ENCODE results near the gene RPL32.
"Not testable (repeated sequence)": the region's sequence is repeated elsewhere in the genome, so short reads cannot be mapped to it uniquely, and the experiment has no call there.

Gene RPL32

DNA sequence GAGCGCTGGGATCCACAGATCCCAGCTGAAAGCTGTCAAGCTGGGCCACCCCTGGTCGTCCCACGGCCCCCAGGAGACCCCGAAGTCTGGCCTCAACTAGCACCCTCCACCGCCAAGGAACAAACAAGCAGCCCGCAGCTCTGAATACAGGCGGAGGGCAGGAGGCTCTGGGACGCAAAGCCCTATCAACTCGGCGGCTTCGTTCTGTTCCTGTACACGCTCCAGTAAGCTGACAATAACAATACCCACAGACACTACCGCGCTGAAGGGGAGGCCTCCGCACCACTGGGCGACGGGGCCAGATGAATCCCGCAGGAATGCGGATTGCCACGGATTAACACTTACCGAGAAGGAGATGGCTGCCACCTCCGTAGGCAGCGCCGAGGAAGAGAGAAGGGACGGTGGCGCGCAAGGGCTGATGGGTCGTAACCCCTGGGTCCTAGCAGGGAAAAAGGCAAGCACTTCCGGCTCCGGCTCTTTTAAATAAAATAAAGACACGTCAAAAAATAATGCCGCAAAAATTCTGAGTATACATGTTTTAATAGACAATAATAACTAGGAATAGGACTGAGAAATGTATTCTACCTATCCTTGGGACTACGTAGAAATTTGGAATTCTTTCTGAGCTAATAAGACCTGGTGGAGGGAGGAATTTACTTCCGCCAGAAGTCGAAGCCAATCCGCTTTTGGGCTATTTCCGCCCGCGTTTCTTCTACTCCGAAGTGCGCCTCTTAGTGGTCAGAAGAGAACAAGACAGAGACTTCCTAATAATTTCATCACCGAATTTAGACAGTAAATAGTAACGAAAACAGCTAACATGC is at the start of gene RPL32:
Gene RPL32 (minus strand): TSS at position 417 of the 821 bp plus-strand sequence. CDS start 1,328 bp downstream, outside the sequence.
- DNase-seq, result peak; percentile 81

DNA sequence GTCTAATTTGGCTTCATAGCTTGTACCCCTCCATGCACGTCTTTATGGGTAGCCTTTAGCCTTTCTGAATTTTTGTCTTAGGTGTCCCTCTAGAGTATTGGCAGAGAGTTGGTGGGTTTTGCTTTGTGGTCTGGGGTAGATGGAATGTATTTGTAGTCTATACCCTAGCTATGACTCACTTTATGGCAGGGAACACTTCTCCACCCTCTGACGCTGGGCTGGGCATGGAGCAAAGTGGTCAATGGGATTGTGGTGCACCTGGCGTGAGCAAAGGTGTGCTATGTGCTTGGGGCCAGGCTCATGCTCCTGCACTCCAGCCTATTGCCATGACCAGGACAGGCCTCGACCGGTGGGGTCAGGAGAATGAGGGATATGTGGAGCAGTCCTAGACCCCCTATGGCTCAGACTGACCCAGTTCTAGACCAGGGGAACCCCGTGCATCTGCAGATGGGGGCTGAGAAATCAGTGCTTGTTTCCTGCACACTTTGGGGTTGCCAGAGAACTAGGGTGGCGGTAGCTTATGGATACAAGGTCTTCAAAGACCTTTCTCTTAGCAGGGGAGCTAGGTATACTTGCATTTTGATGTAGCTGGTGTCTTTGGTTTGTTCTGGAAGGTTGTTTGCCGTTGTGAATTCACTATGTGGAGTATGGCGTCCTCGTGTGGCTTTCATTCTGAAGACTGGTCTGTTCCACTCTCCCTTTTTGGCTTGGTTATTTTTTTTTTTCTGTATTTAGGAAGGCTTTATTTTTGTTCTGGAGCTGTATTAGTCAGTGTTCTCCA is 49.4 kb upstream of the RPL32 start:
- no peak for DNase-seq

DNA sequence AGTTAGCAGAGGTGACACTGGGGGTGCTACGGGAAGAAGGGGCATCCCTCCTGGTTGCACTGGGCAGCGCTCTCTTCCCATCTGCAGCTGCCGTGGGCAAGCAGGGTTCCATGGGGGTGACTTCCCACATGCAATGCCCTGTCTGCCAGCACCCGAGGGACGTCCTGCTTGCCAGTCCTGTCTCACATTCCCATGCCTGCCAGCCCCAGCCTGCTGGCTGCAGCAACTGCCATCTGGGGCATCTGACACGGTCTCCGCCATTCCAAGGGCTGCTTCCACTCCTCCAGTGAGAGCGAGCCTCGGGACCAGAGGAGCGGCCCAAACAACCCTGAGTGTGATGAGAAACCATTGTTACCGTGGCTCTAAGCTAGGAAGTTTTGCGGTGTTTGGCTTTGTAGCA is 45.4 kb upstream of the RPL32 start:
- DNase-seq, result no peak

DNA sequence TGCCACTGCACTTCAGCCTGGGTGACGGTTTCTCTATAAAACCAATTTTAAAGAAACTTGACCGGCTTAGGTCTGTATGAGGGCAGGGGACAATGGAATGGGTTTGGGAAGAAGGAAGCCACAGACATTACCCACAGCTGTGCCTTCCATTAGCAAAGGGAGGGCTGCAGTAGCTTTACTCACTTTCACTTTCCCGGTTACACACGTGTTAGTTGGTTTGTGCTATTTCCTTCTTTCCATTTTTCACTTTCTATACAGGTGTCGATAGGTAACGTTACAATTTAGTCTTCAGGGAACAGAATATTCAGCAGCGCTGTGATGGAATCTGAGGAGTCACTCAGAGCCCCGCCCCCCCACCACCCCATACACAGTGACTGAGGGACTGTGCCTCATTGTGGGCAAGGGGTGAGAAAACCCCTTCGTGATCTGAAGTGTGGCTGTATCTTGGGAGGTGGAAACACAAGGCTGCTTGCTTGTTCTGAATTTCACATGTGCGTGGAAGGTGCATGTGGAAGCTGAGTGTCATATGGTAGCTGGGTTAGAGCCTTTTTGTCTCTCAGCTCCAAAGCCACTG is 44.8 kb upstream of the RPL32 start:
- DNase-seq, result no peak

DNA sequence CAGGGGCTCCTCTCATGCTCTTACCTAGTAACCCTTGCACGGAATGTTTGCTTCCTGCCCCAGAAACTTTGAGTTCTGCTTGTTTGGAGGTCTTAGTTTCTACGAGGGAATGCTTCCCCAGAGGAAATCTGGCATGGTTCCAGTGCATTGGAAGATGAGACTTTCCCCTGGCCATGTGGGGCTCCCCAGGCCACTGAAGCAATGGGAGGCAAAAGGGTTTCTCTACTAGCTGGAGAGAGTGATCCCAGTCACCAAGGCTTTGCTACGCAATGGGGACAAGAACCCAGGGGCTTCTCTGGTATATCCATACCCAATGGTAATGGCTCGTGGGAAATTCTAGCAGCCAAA is 44.2 kb upstream of the RPL32 start:
- no peak for DNase-seq

DNA sequence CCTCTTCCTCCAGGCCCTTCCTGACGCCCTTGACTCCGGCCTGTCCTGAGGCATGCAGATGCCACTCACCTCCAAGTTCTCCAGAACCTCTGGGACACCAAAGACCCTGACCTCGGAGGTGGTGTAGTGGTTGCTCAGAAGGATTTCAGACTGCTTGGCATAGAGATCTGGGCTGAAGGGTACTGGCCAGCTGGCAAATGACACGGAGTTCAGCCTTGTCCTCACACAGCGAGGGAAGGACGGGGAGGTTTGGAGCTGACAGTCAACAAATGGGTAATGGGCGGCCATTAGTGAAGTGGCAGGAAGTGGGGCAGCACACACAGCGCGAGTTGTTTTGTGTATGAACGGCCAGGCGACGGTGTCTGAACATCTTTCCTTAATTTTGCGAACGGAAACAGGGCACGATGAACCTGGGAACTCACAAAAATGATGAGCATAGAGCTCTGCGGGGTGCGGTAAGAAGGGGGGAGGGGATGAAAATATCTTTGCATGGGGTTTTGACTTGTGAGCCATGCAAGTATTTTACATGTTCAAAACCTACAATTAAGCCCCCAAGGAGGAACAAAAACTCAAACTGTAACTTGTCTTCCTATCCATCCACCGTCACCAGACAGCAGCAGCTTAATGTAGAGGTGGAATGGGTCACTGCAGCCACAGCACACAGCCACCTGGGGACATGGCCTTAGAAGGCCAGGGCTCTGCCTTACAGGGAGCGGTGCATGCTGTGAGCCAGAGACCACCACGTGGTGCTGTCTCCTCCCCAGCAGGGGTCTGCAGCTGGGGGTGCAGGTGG is 43.6 kb upstream of the RPL32 start:
- no peak for DNase-seq

DNA sequence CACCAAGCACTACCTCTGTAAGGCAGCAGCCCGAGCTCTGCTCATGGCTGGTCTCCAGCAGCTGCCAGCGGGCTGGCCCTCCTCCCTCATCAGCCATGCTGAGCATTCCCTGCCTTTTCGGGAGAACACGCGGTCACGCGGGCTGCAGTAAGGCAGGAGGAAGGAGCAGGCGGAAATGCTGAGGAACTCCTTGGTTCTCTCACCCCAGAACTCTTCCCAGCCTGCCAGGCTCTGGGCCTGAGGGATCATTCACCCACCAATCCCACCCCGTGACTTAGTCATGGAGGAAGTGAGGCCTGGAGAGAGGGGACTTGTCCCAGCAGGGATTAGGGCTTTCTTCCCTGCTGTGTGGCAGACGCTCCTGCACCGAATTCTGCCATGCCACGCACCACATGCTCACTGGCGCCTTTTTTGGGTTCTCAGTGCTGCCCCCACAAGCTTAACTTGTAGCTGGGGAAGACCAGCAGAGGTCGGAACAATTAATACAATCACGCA is 42.9 kb upstream of the RPL32 start:
- DNase-seq, result no peak

DNA sequence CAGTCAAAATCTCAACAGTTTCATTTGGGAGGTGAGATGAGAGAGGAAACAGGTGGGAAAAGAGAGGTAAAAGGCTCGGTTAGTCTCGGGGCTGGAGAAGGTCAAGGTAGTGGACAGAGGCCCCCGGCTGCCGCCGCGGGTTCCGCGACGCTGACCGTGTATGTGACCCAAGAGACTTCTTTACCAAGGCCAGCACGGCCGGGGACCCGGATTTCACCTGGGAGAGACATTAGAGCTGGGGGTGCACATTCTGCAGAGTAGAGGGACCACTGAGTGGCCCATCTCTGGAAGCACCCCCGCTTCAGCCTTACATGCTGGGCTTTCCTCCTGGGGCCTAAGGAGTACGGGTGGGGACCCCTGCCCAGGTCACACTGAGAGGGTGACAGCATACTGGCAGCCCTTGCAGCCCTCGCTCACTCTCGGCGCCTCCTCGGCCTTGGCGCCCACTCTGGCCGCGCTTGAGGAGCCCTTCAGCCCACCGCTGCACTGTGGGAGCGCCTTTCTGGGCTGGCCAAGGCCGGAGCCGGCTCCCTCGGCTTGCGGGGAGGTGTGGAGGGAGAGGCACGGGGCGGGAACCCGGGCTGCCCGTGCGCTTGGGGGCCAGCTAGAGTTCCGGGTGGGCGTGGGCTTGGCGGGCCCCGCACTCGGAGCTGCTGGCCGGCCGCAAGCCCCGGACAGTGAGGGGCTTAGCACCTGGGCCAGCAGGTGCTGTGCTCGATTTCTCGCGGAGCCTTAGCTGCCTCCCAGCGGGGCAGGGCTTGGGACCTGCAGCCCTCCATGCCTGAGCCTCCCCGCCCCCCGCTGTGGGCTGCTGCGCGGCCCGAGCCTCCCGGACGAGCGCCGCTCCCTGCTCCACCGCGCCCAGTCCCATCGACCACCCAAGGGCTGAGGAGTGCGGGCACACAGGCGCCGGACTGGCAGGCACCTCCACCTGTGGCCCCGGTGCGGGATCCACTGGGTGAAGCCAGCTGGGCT is 41.3 kb upstream of the RPL32 start:
- no peak for DNase-seq

DNA sequence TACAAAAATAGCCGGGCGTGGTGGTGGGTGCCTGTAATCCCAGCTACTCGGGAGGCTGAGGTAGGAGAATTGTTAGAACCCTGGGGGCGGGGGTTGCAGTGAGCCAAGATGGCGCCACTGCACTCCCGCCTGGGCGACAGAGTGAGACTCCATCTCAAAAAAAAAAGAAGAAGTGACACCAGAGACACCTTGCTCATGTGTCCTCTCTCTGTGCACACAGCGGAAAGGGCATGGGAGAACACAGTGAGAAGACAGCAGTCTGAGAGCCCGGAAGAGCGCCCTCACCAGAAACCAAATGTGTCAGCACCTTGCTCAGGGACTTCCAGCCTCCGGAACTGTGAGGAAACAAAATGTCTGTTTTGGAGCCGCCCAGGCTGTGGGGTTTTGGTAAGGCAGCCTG is 40.5 kb upstream of the RPL32 start:
- not testable (repeated sequence) for DNase-seq

DNA sequence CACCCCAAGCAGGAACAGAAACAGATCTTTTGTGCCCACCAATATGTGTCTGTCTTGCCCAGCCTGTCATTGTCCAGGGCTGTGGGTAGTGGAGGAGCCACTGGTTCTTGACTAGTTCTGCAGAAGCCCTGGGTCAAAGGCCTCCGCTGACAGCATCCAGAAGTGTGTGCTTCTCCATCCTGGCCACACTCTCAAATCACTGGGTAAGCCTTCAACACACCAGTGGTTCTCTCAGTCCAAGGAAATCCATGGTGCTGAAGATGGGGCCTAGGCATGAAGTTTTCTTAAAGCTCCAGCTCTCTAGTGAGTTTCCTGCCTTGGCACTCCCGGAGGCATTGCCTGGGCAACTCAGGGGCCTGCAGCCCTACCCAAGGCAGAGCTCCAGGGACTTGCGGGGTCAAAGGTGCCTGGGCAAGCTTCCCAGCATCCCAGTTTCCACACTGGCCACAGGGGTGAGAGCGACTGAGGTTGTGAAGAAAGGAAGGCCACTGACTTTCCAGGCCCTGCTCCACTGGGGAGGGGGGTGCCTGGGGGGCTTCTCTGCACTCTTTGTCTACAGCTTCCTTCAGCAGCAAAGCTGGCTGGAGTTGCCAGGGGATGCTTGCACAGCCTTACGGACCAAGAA is 37.9 kb upstream of the RPL32 start:
- no peak for DNase-seq

DNA sequence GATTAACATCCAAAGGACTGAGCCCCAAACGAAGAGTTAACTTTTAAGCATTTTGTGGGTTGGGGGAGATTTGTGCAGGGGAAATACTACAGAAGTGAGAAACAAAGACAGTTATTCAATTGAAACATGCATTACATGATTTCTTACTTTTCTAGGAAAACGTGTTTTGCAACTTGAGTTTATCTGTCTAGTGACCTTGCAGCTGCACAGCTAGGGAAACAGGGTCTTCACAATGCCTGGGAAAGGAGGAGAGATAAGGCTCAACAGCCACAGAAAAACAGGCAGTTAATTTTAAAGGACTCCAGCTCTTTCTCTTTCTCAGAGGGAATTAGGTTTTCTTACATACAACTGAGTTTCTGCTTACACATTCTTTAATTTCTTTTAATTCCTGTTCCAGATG is 37.4 kb upstream of the RPL32 start:
- DNase-seq, result not testable (repeated sequence)

DNA sequence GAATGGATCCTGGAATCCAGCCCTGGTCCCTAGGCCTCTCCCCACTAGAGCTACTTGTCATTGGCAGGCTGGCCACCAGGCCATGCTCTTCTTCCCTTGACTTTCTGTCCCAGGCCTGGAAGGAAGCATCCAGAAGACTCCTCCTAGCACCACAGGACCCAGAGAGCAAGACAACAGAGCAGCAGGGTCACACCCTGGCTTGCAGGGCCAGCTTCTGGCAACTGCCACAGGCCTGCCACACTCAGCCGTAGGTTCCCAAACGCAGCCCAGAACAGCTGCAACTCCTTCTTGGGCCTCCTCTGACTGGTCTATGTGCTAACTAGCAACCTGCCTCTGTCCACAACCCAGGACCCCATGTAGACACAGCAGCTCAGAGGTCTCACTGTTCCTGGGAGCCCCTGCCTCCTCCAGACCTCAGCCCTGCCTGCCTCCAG is 36.8 kb upstream of the RPL32 start:
- no peak for DNase-seq

DNA sequence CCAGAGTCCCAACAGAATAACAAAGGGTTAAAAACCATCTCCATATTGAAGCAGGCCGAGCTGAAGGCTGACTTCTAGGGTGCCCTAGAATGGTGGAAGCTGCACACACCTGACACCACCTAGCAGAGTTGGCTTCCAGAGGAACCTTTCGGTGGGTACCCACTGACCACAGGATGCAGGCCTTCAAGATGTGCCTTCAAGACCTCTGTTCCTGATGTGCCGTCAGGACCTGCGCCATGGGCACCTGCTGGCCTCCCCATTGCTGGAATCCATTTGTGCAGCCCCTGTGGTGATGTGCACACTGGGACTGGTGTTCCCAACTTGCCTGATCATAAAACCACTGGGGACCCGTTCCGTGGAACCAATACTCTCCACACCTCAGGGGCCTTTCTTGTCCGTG is 35.7 kb upstream of the RPL32 start:
- no peak for DNase-seq

DNA sequence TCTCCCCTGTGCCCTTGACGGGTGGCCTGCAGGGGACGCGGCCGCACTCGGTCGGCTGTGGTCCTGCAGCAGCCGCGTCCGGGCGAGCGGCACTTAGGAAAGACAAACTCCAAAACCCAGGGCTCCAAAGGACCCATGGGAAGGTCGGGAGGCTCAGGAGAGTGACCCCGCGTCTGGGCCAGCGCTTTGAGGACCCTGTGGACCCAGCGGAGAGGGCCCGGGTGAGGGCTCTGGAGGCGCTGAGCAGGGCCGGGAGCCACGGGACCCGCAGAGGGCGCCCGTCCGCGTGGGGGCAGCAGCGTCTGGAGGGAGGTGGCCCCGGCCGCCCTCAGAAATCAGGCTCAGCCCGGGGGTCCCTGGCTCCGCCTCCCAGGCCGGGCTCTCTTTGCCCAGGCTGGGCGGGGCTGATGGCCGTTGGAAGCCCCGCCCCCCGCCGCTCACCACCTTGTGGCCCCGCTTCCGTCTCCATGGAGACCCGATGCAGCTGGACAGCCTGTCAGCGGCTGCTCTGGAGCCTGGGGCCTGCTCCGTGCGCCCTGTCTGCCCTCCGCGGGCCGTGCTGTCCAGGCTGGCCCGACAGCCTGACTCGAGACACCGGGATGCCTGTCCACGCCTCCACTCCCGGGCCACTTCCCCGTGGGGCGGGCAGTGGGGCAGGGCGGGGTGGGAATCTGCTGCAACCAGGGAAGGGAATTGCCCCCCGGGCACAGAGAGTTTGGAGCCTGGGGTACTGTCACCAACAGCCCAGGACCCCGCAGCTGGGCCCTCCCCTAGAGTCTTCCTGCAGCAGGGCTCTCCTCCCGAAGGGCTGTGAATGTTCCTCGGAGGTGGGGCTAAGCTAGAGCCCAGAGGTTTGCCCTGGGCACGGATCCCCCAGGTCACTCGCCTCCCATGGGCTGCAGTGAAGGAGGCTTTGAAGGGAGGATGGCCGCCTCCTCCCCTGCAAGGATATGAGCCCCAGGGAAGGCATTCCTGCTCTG is 34.8 kb upstream of the RPL32 start:
- peak; percentile 23 for DNase-seq

DNA sequence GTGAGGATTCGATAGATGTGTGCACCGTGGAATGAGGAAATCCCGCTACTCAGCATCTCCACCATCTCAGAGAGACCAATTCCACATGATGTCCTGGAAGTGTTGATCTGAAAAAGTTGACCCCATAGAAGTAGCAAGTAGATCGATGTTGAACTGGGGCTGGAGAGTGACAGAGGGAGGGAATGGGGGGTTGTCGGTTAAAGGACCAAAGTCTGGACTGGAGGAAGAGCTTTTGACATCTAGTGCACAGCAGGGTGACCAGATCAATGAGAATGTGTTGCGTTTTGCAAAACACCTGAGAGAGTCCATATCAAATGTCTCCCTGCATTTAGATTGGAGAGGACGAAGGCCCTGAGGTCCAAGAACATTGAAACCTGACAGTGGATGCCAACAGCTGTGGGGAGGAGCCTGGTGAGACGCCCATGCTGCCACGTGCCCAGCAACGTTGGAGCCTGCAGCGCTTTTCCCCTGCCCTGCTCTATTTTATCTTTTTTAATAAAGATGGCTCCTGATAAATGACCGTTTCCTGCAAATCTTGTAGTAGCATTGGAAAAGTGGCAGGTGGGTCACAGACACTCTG is 30.1 kb upstream of the RPL32 start:
- DNase-seq, result no peak

DNA sequence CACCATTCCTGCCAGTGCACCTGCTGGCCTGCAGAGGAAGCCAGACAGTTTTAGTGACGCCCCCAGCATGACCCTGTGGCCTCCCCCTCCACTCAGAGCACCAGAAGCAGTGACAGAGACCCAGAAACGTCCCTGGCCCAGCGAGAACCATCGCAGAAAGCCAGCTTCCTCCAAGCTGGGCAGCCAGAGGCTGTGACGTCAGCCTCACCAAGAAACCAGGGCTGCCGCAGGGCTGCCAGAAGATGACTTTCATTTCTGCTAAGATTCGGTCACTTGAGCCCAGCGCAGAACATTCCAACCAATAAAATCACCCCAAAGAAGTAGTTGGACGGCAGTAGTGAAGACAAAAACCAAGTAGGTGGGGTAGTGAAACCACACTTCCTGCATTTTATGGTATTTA is 29.6 kb upstream of the RPL32 start:
- no peak for DNase-seq

DNA sequence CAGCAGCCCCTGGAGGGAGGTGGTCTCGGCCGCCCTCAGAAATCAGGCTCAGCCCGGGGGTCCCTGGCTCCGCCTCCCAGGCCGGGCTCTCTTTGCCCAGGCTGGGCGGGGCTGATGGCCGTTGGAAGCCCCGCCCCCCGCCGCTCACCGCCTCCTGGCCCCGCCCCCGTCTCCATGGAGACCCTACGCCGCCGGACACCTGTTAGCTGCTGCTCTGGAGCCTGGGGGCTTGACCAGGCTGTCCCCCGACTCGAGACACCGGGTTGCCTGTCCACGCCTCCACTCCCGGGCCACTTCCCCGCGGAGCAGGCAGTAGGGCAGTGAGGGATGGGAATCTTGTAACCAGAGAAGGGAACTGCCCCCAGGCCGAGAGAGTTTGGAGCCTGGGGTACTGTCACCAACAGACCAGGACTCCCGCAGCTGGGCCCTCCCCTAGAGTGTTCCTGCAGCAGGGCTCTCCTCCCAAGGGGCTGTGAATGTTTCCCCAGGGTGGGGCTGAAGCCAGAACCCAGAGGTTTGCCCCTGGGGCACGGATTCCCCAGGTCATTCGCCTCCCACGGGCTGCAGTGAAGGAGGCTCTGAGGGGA is 27.8 kb upstream of the RPL32 start:
- peak; percentile 9 for DNase-seq

DNA sequence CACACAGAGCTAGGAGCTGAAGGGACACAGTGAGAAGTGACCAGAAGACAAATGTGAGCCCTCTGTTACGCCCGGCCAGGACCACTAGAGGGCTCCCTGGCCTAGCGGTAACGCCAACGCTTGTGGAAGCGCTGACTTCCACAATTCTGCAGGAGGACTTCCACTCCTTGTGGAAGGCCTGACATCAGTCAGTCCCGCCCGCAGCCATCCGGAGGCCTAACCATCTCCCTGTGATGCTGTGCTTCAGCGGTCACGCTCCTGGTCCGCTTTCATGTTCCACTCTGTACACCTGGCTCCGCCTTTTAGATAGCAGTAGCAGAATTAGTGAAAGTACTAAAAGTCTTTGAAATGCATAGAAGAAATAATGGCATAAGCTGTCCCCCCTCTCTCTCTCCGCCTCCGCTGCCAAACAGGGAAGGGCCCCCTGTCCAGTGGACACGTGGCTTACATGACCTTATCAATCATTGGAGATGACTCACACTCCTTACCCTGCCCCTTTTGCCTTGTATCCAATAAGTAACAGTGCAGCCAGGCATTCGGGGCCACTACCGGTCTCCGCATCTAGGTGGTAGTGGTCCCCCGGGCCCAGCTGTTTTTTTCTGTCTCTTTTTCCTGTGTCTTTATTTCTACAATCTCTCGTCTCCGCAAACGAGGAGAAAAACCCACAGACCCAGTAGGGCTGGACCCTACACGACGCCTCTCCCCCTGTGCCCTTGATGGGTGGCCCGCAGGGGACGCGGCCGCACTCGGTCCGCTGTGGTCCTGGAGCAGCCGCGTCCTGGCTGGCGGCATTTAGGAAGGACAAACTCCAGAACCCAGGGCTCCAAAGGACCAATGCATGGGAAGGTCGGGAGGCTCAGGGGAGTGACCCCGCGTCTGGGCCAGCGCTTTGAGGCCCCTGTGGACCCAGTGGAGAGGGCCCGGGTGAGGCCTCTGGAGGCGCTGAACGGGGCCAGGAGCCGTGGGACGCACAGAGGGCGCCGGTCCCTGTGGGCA is 27.0 kb upstream of the RPL32 start:
- DNase-seq, result peak; percentile 49
